Small intestine (tissue), 7 donors: Measurements from ENCODE around the gene CARD18. TPM values are rescaled to one million over a fixed set of nuclear protein-coding genes. Genes with fewer than 3 reads are reported as not detected.
"Not testable (repeated sequence)": the region's sequence is repeated elsewhere in the genome, so short reads cannot be mapped to it uniquely, and the experiment has no call there.

Source experiments
- DNase-seq, 2 donors: peaks; one replicate each; pipeline versions ENCODE4 v3.0.0 to v3.0.0-alpha.2; 2013
- FAIRE-seq: peaks from 2 replicates; lab custom pipeline; 2012; peaks lifted over from hg19 to GRCh38; lab: Jason Lieb, UNC
- H3K27ac ChIP-seq, 3 donors: one replicate each; pipeline ENCODE4 v1.5.1; 2013; ENCODE audit warnings: low read length in 2 of 3, mild to moderate bottlenecking in 2 of 3, control low read depth in 1 of 3, inconsistent platforms in 1 of 3, low read depth in 1 of 3, moderate library complexity in 1 of 3
- H3K27me3 ChIP-seq, 3 donors: one replicate each; pipeline ENCODE4 v1.6.1; 2013; ENCODE audit warnings: low read length in 3 of 3, inconsistent platforms in 1 of 3; ENCODE audit not compliant: control insufficient read depth in 3 of 3, insufficient read depth in 3 of 3
- H3K36me3 ChIP-seq, 3 donors: one replicate each; pipeline ENCODE4 v1.6.1; 2013; ENCODE audit warnings: low read length in 3 of 3, inconsistent platforms in 1 of 3, low read depth in 1 of 3, mild to moderate bottlenecking in 1 of 3, moderate library complexity in 1 of 3; ENCODE audit not compliant: control insufficient read depth in 3 of 3, insufficient read depth in 2 of 3
- H3K4me1 ChIP-seq, 3 donors: one replicate each; pipeline ENCODE4 v1.6.1; 2013; ENCODE audit warnings: low read length in 2 of 3, inconsistent platforms in 1 of 3, low read depth in 1 of 3, mild to moderate bottlenecking in 1 of 3, moderate library complexity in 1 of 3; ENCODE audit not compliant: control insufficient read depth in 3 of 3, insufficient read depth in 2 of 3
- H3K4me3 ChIP-seq, 3 donors: one replicate each; pipeline ENCODE4 v1.5.1; 2013; ENCODE audit warnings: low read length in 3 of 3, control low read depth in 1 of 3, inconsistent platforms in 1 of 3, low read depth in 1 of 3, mild to moderate bottlenecking in 1 of 3, moderate library complexity in 1 of 3
- H3K9me3 ChIP-seq, 2 donors: one replicate each; pipeline ENCODE4 v1.6.1; 2013; ENCODE audit warnings: low read depth in 1 of 2, low read length in 1 of 2; ENCODE audit not compliant: control insufficient read depth in 2 of 2, insufficient read depth in 1 of 2
- WGBS, 3 donors: extraction: QIAGEN DNeasy Blood & Tissue Kit; methylation state at CpG; one replicate each; pipeline ENCODE4 v1.1.7; 2013; 5-methylcytosine and 5-hydroxymethylcytosine counted together
- polyA plus RNA-seq, 4 donors: library from polyadenylated mRNA; stranded (reverse) in 3 of 4; unstranded in 1 of 4; fragments of 200-250 nt in 3 of 4; fragments of 120-200 nt in 1 of 4; gene quantifications; one replicate each; pipeline versions ENCODE4 v1.2.1 to v1.2.3, GENCODE V29; 2013
- donor health status: healthy with polysubstance abuse.
- donor health status: control.
- donor health status: control.
- donor health status: Bipolar disorder and iron deficiency.
- donor health status: healthy.

CARD18 gene
- polyA plus RNA-seq, 4 donors, result not detected

GRCh38 chr11:105106140-105106539 lies 33.4 kb downstream of the CARD18 start:
- no peaks in the 10 kb centered on the region for H3K27me3 ChIP-seq
- no peaks in the 10 kb centered on the region for H3K36me3 ChIP-seq
- no peak overlapping the region for H3K4me3 ChIP-seq
- FAIRE-seq, result no peak
- no peak for DNase-seq
- WGBS, 3 donors, result 71 to 90% (median 75%) methylated on average over 1 of the region's 1 CpG
- H3K9me3 ChIP-seq, result no peaks in the 10 kb centered on the region
- no peak overlapping the region for H3K27ac ChIP-seq
- H3K4me1 ChIP-seq, result peaks cover 0 to 3% (median 0%) of the 10 kb centered on the region in 3 donors

DNA sequence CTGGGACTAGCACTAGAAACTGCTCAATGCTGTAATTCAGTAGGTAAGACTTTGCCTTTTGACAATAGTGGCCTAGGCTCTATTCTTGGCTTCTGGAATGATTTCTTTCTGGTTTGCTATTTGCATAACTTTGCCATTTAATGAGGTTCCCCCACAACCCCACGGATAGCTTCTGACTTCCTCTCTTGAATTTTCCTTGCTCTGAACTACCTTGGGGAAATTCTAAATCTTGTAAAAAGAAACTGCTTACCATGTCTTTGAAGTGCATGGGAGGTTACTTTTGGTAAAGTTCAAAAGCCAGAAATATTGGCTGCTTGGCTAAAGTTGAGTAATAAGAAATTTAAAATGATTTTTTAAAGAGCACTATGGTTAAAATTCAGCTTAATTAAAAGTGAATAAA lies 35.3 kb downstream of the CARD18 start:
- Histone ChIP-seq H3K4me3 (no peak overlapping the region), H3K27ac (no peak overlapping the region), H3K4me1 (no peaks in the 10 kb centered on the region), H3K9me3 (no peaks in the 10 kb centered on the region), H3K27me3 (no peaks in the 10 kb centered on the region), H3K36me3 (no peaks in the 10 kb centered on the region)
- FAIRE-seq (no peak), DNase-seq (no peak)
- 65 to 88% (median 66%) methylated on average over 1 of the region's 1 CpG for WGBS, 3 donors

DNA sequence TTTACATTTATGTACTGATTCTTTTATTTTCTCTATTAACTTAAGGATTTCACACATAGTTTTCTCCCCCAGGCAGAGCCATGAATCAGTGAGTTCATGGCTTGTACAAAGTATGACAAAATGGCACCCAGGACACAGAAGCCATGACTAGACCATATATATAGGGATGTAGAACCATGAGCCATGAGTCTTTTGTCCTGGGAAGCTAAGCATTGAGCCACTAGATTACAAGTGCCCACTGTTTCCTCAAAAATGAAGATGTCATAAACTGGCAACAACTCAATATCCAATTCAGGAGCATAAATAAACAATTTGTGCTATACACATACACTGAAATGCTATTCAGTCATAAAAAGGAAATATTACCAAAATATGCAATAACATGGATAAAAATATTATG lies 36.2 kb downstream of the CARD18 start:
- no peaks in the 10 kb centered on the region for H3K4me1 ChIP-seq
- H3K27me3 ChIP-seq, result no peaks in the 10 kb centered on the region
- H3K9me3 ChIP-seq, result no peaks in the 10 kb centered on the region
- no peak overlapping the region for H3K27ac ChIP-seq
- no peak overlapping the region for H3K4me3 ChIP-seq
- DNase-seq (no peak), FAIRE-seq (no peak)
- no peaks in the 10 kb centered on the region for H3K36me3 ChIP-seq

DNA sequence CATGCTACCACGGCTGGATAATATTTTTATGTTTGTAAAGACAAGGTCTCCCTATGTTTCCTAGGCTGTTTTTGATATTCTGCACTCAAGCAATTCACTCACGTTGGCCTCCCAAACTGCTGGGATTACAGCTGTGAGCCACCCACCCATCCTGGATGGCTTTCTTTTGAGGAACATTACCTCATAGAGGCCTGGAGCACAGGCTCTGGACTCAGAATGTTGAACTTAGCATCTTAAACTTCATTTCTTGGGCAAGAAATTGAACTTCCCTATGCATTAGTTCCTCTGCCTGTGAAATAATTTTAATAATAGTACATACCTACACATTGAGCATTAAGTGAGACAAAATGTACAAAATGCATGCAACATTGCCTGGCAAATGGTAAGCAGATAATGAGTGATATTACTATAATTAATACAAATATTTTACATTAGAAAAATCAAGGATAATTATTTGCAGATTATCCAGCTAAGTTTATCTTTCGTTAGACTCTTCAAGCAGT lies 37.4 kb downstream of the CARD18 start:
- not testable (repeated sequence) for H3K27ac ChIP-seq, H3K4me1 ChIP-seq, H3K4me3 ChIP-seq, H3K9me3 ChIP-seq, H3K27me3 ChIP-seq, DNase-seq, H3K36me3 ChIP-seq
- peak; percentile 64 for FAIRE-seq
- WGBS, 3 donors, result 81 to 100% (median 95%) methylated on average over 1 to 2 of the region's 3 CpGs

DNA sequence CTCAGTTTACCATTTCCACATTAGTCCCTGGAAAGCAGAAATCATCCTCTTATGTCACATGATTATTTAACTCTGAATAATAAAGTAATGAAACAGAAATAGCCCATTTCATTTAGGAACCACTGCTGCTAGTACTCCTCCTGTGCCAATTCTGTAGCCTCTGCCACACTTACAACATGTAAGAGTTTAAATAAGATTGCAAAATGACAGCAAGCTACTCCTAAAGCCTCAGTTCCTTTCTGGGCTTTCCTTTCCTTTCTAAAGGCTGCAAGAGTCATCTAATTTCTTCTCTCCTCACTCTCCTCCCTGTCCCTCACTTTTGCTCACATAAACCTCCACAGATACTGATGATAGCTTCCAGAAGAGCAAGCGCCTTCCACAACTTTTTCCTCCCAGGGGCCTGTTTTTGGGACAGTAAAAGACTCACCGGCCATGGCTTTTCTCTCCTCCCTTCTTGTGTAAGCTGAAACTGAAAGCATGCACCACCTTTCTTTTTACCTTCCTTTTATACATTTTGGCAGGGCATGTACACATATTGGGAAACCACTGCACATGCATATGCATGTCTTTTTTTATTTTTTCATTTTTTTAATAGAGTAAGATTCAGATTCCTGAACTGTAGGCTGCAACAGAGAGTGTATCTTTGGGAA lies 38.5 kb downstream of the CARD18 start:
- Histone ChIP-seq H3K27ac (peak overlapping the region in 1 of 3 donors; percentile 61), H3K4me3 (no peak overlapping the region), H3K4me1 (no peaks in the 10 kb centered on the region), H3K9me3 (no peaks in the 10 kb centered on the region), H3K36me3 (no peaks in the 10 kb centered on the region), H3K27me3 (no peaks in the 10 kb centered on the region)
- FAIRE-seq, result no peak
- WGBS, 3 donors, result 52 to 60% (median 53%) methylated on average over 2 of the region's 2 CpGs
- no peak for DNase-seq

GRCh38 chr11:105100206-105100605 lies 39.4 kb downstream of the CARD18 start:
- FAIRE-seq, result no peak

DNA sequence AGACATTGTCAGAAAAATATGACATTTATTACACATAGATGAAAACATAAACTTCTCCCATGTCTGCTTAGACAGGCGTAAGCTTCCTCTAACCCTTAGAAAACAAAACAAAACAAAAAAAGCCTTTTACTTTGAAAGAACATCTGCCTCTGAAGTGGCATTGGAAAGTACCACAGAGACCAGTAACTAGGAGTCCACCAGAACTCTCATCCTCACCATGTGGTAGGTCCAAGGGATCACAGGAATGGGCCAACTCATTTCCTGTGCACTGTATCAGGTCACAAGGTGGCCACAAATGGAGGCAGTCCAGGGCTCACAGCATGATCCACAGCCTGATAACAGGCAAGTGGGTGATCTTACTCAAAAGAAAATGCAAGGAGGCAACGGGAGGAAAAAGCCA lies 40.0 kb downstream of the CARD18 start:
- FAIRE-seq, result not testable (repeated sequence)

More at GRCh38 chr11:105100206-105100605, 39.4 kb downstream of the CARD18 start:
- WGBS, 3 donors, result 59 to 81% (median 61%) methylated on average over 7 of the region's 7 CpGs
- Histone ChIP-seq H3K36me3 (no peaks in the 10 kb centered on the region), H3K4me3 (no peak overlapping the region), H3K4me1 (no peaks in the 10 kb centered on the region), H3K27me3 (no peaks in the 10 kb centered on the region), H3K9me3 (no peaks in the 10 kb centered on the region), H3K27ac (peak overlapping the region in 1 of 3 donors; percentile 72)
- DNase-seq, result peak in 1 of 2 donors; percentile 19

GRCh38 chr11:105092256-105093239 lies 47.0 kb downstream of the CARD18 start:
- FAIRE-seq, result no peak
- 60 to 74% (median 61%) methylated on average over 9 of the region's 9 CpGs for WGBS, 3 donors

More for the DNA sequence above, 40.0 kb downstream of the CARD18 start:
- H3K27ac ChIP-seq, H3K36me3 ChIP-seq, H3K27me3 ChIP-seq, H3K4me3 ChIP-seq, DNase-seq, H3K9me3 ChIP-seq, H3K4me1 ChIP-seq: not testable (repeated sequence)
- WGBS, 3 donors, result 70 to 93% (median 80%) methylated on average over 2 of the region's 2 CpGs

More at GRCh38 chr11:105092256-105093239, 47.0 kb downstream of the CARD18 start:
- Histone ChIP-seq H3K27me3 (no peaks in the 10 kb centered on the region), H3K4me3 (no peak overlapping the region), H3K36me3 (no peaks in the 10 kb centered on the region), H3K27ac (no peak overlapping the region), H3K4me1 (no peaks in the 10 kb centered on the region), H3K9me3 (no peaks in the 10 kb centered on the region)
- DNase-seq, result no peak
